ENCODE measurements around the gene SPI1.
"Not testable (repeated sequence)": the region's sequence is repeated elsewhere in the genome, so short reads cannot be mapped to it uniquely, and the experiment has no call there.

SPI1 gene

GRCh38 chr11:47325271-47326041 lies 52.9 kb downstream of the SPI1 start:
- DNase-seq (ENCODE audit: low spot score) = no peak

GRCh38 chr11:47324520-47324919 lies 53.8 kb downstream of the SPI1 start:
- peak; percentile 41 for DNase-seq (ENCODE audit: low spot score)

- no peak for DNase-seq (ENCODE audit: low spot score)
Measured at GRCh38 chr11:47318166-47318565, 60.2 kb downstream of the SPI1 start.

GRCh38 chr11:47317064-47317828 lies 61.1 kb downstream of the SPI1 start:
- no peak for DNase-seq (ENCODE audit: low spot score)

- not testable (repeated sequence) for DNase-seq (ENCODE audit: low spot score)
Measured at GRCh38 chr11:47316501-47316900, 61.8 kb downstream of the SPI1 start.

GRCh38 chr11:47314992-47315391 lies 63.4 kb downstream of the SPI1 start:
- DNase-seq (ENCODE audit: low spot score) = no peak

GRCh38 chr11:47308050-47308823 lies 70.1 kb downstream of the SPI1 start:
- DNase-seq (ENCODE audit: low spot score) = no peak

- DNase-seq (ENCODE audit: low spot score) = no peak
Measured at GRCh38 chr11:47306484-47306844, 71.9 kb downstream of the SPI1 start.

- DNase-seq (ENCODE audit: low spot score) = no peak
Measured at GRCh38 chr11:47305734-47306483, 72.4 kb downstream of the SPI1 start.
